ENCODE data around the gene ARHGAP9. TPM values are rescaled to one million over a fixed set of nuclear protein-coding genes. Genes with fewer than 3 reads are reported as not detected.
"Not testable (repeated sequence)": the region's sequence is repeated elsewhere in the genome, so short reads cannot be mapped to it uniquely, and the experiment has no call there.

ARHGAP9 gene
- total RNA-seq, 1 donor from 2014 or later, result 37.7 TPM

DNA sequence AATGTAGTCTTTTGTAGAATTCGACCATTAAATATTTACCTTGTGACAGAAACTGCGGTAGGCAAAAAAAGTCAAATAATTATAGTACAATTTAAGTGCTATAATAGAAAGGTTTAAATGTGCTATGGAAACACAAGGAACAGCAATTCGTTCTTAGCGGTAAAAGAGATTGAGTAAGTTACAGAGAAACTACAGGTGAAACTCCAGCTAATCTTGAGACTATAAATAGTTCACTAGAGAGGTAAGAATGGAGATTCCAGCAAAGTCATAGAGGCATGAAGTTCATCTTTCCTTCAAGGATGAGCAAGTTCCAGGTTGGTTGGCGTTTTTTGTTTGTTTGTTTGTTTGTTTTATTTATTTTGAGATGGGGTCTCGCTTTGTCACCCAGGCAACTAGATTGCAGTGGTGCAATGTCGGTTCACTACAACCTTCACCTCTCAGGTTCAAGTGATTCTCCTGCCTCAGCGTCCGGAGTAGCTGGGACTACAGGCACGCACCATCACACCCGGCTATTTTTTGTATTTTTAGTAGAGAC is 47.9 kb downstream of the ARHGAP9 start:
- no peaks in the 10 kb centered on the region for H3K27me3 ChIP-seq
- intact Hi-C loops (cut with DNase I), result no loop called here
- ATAC-seq (no peak), DNase-seq (no peak)
- TF ChIP-seq, protein P1, sequence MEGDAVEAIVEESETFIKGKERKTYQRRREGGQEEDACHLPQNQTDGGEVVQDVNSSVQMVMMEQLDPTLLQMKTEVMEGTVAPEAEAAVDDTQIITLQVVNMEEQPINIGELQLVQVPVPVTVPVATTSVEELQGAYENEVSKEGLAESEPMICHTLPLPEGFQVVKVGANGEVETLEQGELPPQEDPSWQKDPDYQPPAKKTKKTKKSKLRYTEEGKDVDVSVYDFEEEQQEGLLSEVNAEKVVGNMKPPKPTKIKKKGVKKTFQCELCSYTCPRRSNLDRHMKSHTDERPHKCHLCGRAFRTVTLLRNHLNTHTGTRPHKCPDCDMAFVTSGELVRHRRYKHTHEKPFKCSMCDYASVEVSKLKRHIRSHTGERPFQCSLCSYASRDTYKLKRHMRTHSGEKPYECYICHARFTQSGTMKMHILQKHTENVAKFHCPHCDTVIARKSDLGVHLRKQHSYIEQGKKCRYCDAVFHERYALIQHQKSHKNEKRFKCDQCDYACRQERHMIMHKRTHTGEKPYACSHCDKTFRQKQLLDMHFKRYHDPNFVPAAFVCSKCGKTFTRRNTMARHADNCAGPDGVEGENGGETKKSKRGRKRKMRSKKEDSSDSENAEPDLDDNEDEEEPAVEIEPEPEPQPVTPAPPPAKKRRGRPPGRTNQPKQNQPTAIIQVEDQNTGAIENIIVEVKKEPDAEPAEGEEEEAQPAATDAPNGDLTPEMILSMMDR (IDR thresholded peaks at IDR 0.05), result no peak
- no peaks in the 10 kb centered on the region for H3K36me3 ChIP-seq
- peak overlapping the region; percentile 85 for H3K27ac ChIP-seq
- H3K4me1 ChIP-seq, result peaks cover 9% of the 10 kb centered on the region
- no peaks in the 10 kb centered on the region for H3K9me3 ChIP-seq
- peak overlapping the region; percentile 75 for H3K4me3 ChIP-seq

DNA sequence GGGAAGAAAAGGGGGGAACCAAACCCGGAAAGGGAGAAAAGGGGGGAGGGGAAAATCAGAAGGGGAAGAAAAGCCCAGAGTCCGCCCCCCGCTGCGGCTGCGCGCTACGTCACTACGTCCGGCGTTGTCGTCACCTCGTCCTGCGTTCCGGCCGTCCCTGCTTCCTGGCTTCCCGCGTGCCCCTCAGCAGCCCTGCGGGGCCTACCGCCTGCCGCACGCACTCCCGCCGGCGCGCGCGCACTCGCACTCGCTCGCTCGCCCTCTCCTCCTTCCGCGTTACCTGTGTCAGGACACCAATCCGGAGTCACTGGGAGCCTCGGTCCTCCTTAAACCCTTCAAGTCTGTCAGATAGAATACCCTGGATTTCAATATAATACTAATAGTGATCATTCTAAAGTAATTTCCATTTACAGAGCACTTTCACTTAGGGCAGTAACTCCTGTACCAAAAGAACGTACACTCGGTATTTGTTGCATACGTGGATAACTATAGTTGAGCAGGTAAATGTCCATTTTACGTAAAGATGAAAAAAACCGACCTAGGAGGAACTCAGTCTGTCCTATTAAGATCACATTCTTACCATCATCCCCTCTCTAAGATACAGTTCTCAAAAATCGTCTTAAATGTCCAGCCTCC is 48.6 kb downstream of the ARHGAP9 start, which contains the start of gene R3HDM2:
Gene R3HDM2 (minus strand): TSS at position 113 of the 636 bp plus-strand sequence. CDS start 120,615 bp downstream, outside the sequence.
- intact Hi-C loops (cut with DNase I), result no loop called here
- peak; percentile 99 for DNase-seq
- Histone ChIP-seq H3K27ac (peak within 1 kb of the TSS; percentile 85), H3K27me3 (no peaks in the 10 kb centered on the region), H3K36me3 (no peaks in the 10 kb centered on the region), H3K9me3 (no peaks in the 10 kb centered on the region), H3K4me3 (peak within 1 kb of the TSS; percentile 75), H3K4me1 (peaks cover 9% of the 10 kb centered on the region)
- ATAC-seq, result peak; percentile 98
- TF ChIP-seq, protein P1 (IDR thresholded peaks at IDR 0.05), result no peak

DNA sequence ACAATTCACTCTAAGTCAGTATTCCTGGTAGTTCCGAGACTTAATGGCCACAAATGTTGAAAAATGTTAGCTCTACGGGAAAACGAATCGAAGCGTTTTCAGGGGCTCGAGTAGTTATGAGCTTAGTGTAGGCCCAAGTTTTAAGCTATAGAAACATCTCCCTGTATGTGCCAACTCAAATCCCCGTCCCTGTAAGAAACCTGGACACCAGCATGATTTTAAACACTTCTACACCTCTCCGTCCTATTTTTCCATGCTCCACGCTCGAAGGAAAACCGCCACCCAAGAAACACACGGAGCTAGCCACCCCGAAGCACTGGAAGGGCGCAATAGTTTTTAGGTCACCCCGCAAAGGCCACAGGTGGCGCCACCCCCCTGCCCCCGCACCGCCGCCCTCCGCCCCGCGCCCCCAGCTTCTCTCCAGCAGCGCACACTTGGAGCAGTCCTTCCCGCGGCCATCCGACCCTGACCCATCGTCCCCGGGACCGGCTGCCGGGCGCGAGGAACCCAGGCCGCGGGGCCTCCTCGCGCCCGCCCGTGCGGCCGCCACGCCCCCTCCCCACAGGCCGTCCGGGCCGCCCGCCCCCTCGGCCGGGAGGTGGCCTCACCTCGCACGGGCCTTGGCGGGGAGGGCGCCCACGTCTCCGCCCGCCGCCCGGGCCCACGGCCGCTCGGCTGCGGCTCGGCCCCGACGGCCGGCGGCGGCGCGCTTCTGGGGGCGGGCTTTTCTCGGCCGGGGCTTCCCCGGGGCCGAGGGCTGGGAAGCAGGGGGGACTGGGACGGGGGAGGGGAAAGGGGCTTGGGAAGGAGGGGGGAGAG is 49.3 kb downstream of the ARHGAP9 start:
- intact Hi-C loops (cut with DNase I), result no loop called here
- peaks cover 9% of the 10 kb centered on the region for H3K4me1 ChIP-seq
- H3K27ac ChIP-seq, result peak overlapping the region; percentile 85
- no peak for DNase-seq
- H3K4me3 ChIP-seq, result peak overlapping the region; percentile 75
- no peaks in the 10 kb centered on the region for H3K27me3 ChIP-seq
- TF ChIP-seq, protein P1 (IDR thresholded peaks at IDR 0.05), result peak; percentile 17
- H3K36me3 ChIP-seq, result no peaks in the 10 kb centered on the region
- ATAC-seq, result peak; percentile 87
- no peaks in the 10 kb centered on the region for H3K9me3 ChIP-seq

DNA sequence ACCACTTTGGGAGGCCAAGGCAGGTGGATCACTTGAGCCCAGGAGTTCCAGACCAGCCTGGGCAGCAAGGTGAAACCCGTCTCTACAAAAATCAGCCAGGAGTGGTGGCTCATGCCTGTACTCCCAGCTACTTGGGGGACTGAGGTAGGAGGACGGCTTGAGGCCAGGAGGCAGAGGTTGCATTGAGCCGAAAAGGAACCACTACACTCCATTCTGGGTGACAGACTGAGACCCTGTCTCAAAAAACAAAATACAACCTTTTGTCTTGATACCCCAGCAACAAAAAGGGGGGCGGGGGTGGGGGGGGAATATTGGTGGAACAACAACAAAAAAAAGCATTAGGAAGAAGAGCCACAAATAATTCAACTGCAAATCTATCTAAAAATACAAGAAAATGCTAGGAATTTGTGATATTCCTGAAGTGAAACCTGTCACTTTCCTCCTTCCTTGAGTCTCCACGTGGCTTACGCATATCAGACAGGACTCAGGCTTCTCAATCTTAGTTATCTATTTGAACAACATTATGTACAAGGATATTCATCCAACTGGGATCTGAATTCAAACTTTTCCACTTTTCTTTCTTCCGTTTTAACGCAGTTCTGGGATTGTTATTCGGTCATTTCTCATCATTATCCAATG is 50.1 kb downstream of the ARHGAP9 start:
- Histone ChIP-seq H3K9me3 (no peaks in the 10 kb centered on the region), H3K27me3 (no peaks in the 10 kb centered on the region), H3K4me3 (peak overlapping the region; percentile 75), H3K27ac (peak overlapping the region; percentile 85), H3K4me1 (peaks cover 9% of the 10 kb centered on the region), H3K36me3 (no peaks in the 10 kb centered on the region)
- intact Hi-C loops (cut with DNase I), result no loop called here
- DNase-seq (no peak), ATAC-seq (no peak)
- TF ChIP-seq, protein P1 (IDR thresholded peaks at IDR 0.05), result no peak

DNA sequence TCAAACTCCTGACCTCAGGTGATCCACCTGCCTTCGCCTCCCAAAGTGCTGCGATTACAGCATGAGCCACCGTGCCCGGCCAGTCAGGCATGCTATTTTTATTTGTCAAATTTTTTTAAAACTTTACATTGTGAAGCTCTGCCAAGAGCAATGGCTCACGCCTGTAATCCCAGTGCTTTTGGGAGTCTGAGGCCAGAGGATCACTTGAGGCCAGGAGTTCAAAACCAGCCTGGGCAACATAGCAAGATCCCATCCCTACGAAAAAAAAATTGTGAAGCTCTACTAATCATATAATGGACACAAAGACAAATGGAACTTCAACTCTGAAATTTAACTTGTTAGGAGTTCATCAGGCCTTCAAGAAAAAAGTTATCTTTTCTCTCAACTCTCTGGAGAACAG is 50.7 kb downstream of the ARHGAP9 start:
- DNase-seq, result no peak
- no peak for ATAC-seq
- Histone ChIP-seq H3K27ac (no peak overlapping the region), H3K4me1 (peaks cover 9% of the 10 kb centered on the region), H3K36me3 (no peaks in the 10 kb centered on the region), H3K27me3 (no peaks in the 10 kb centered on the region), H3K9me3 (no peaks in the 10 kb centered on the region), H3K4me3 (no peak overlapping the region)
- TF ChIP-seq, protein P1 (IDR thresholded peaks at IDR 0.05), result no peak
- intact Hi-C loops (cut with DNase I), result no loop called here

DNA sequence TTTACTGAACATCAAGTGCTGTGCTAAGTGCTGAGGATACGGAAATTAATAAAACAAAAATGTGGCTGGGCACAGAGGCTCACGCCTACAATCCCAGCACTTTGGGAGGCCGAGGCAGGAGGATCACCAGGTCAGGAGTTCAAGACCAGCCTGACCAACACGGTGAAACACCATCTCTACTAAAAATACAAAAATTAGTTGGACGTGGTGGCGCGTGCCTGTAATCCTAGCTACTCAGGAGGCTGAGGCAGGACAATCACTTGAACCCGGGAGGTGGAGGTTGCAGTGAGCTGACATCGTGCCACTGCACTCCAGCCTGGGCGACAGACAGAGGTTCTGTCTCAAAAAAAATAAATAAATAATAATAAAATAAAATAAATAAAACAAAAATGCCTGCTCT is 52.7 kb downstream of the ARHGAP9 start:
- intact Hi-C loops (cut with DNase I); H3K4me3 ChIP-seq; H3K27me3 ChIP-seq; H3K9me3 ChIP-seq; H3K27ac ChIP-seq; ATAC-seq; H3K4me1 ChIP-seq; DNase-seq: not testable (repeated sequence)
- H3K36me3 ChIP-seq, result peaks cover 15% of the 10 kb centered on the region
